BLaER1 (cell line): ENCODE data around the gene DCST2.

Experiments
- H3K27ac ChIP-seq: shearing (Covaris generic); formaldehyde crosslinking; 2 replicates; pipeline ENCODE4 v1.8.1; 2022
- H3K27me3 ChIP-seq: shearing (Covaris generic); formaldehyde crosslinking; 2 replicates; pipeline ENCODE4 v1.8.1; 2022
- H3K36me3 ChIP-seq: shearing (Covaris generic); formaldehyde crosslinking; 2 replicates; pipeline ENCODE4 v1.8.1; 2022
- H3K4me1 ChIP-seq: shearing (Covaris generic); formaldehyde crosslinking; 2 replicates; pipeline ENCODE4 v1.8.1; 2022
- H3K4me2 ChIP-seq: shearing (Covaris generic); formaldehyde crosslinking; 2 replicates; pipeline ENCODE4 v1.8.1; 2022
- H3K4me3 ChIP-seq: shearing (Covaris generic); formaldehyde crosslinking; 2 replicates; pipeline ENCODE4 v1.8.1; 2022
- H3K9ac ChIP-seq: shearing (Covaris generic); formaldehyde crosslinking; 2 replicates; pipeline ENCODE4 v1.8.1; 2022
- H3K9me3 ChIP-seq: shearing (Covaris generic); formaldehyde crosslinking; 2 replicates; pipeline ENCODE4 v1.8.1; 2022
- H4K20me1 ChIP-seq: shearing (Covaris generic); formaldehyde crosslinking; 2 replicates; pipeline ENCODE4 v1.8.1; 2022
- Cebpa-rat ChIP-seq: shearing (Covaris generic); IDR thresholded peaks from 2 replicates; pipeline ENCODE4 v1.8.1; 2022

Gene DCST2

DNA sequence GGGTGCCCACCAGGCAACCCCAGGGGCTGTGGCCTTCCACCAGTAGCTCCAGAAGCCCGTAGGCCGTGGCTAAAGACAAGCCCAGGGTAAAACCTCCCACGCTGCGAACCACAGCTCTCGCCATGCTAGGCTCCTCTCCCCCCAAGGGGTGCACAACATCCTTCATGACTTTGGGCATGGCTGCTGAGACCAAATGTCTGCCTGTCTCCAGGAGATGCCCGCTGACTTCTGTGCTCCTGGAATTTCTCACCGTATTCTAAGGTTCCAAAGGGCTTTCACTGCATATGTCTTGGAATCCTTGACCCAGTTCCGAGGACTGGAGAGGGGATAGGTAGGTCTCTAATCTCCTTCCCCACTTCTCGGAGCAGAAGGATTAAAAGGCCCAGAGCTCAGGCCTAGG, at the start of gene DCST2, which contains the start of gene DCST1:
Gene DCST2 (minus strand): TSS at position 258 of the 400 bp plus-strand sequence. CDS start 80 bp downstream, at position 178.
Gene DCST1 (plus strand): TSS at position 301 of the 400 bp plus-strand sequence. CDS start 213 bp downstream, outside the sequence.
- Histone ChIP-seq H3K36me3 (no peaks in the 10 kb centered on the region), H3K27ac (no peak within 1 kb of the TSS)

DNA sequence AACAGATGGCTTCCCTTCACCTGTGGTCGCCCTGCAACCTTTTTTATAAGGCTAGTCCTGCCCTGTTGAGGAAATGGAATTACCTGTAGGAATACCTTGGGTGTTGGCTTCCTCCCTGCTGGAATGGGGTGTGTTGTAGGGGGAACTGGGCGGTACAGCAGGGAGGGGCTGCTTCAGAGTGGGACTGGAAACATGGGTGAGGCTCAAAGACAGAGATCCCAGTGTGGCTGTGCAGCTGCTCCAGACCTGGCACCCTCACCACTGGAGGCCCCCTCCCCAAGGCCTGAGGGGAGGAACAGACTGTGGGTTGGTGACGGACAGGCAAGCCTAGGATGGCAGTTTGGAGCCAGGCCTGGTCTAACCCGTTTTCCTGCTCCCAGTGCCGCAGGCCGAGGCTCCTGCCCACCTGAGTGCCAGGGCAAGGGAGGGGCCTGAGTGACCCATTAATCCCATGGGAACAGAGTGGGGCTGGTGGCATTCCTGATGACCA, 49.5 kb upstream of the DCST2 start:
- peak overlapping the region; percentile 70 for H3K4me3 ChIP-seq
- H3K27me3 ChIP-seq, result peaks cover 53% of the 10 kb centered on the region
- H3K27ac ChIP-seq, result no peak overlapping the region
- peaks cover 58% of the 10 kb centered on the region for H4K20me1 ChIP-seq
- H3K4me2 ChIP-seq, result peak overlapping the region; percentile 100
- TF ChIP-seq Cebpa-rat, result no peak
- H3K9ac ChIP-seq, result no peak overlapping the region
- H3K4me1 ChIP-seq, result peaks cover 89% of the 10 kb centered on the region
- H3K36me3 ChIP-seq, result no peaks in the 10 kb centered on the region
- no peaks in the 10 kb centered on the region for H3K9me3 ChIP-seq

More for the DNA sequence above, at the start of gene DCST2, which contains the start of gene DCST1:
- no peak within 1 kb of the TSS for H3K4me3 ChIP-seq
- H3K4me1 ChIP-seq, result peaks cover 3% of the 10 kb centered on the region
- H3K27me3 ChIP-seq, result no peaks in the 10 kb centered on the region
- H3K4me2 ChIP-seq, result no peak within 1 kb of the TSS
- H4K20me1 ChIP-seq, result no peaks in the 10 kb centered on the region
- H3K9me3 ChIP-seq, result no peaks in the 10 kb centered on the region
- H3K9ac ChIP-seq, result no peak within 1 kb of the TSS
- TF ChIP-seq Cebpa-rat, result no peak

DNA sequence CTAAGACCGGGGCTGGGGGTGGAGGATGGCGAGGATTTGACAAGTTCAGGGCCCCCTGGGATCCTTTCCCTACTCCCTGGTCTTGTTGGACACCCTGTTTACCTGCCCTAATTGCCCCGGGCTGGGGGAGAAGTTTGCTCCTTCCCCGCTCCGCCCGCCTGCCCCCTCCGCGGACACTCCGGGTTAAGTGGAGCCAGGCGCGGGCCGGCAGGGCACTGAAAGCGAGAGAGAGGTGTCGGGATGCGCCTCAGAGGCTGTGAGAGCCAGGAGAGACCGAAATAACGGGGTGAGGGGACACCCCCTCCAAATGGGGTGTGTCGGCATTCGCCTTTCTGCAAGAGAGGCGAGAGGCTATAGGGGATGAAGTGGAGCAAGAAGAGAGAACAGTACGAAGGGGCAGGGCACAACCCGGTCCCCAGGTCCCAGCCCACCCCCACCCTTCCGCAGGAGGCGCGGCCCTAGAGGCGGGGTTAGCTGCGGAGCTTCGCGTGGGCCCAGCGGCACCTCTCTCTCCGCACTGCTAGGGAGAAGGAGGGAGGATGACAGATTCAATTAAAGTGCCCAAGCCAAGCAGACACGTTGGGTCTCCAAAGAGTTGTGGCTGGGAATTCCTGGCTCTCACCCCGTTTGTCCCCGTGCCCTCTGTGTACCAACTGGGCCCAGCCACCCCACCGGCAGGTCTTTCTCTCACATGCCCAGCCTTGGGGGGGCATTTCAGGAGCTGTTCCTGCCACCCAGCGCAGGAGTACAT, 48.9 kb upstream of the DCST2 start:
- peaks cover 91% of the 10 kb centered on the region for H3K4me1 ChIP-seq
- no peaks in the 10 kb centered on the region for H3K9me3 ChIP-seq
- no peak overlapping the region for H3K27ac ChIP-seq
- peaks cover 53% of the 10 kb centered on the region for H3K27me3 ChIP-seq
- no peak for TF ChIP-seq Cebpa-rat
- H4K20me1 ChIP-seq, result peaks cover 58% of the 10 kb centered on the region
- no peaks in the 10 kb centered on the region for H3K36me3 ChIP-seq
- peak overlapping the region; percentile 100 for H3K4me2 ChIP-seq
- peak overlapping the region; percentile 70 for H3K4me3 ChIP-seq
- H3K9ac ChIP-seq, result 0 out of 2 replicates have a peak overlapping the region, but pooled peaks have one; percentile 46

DNA sequence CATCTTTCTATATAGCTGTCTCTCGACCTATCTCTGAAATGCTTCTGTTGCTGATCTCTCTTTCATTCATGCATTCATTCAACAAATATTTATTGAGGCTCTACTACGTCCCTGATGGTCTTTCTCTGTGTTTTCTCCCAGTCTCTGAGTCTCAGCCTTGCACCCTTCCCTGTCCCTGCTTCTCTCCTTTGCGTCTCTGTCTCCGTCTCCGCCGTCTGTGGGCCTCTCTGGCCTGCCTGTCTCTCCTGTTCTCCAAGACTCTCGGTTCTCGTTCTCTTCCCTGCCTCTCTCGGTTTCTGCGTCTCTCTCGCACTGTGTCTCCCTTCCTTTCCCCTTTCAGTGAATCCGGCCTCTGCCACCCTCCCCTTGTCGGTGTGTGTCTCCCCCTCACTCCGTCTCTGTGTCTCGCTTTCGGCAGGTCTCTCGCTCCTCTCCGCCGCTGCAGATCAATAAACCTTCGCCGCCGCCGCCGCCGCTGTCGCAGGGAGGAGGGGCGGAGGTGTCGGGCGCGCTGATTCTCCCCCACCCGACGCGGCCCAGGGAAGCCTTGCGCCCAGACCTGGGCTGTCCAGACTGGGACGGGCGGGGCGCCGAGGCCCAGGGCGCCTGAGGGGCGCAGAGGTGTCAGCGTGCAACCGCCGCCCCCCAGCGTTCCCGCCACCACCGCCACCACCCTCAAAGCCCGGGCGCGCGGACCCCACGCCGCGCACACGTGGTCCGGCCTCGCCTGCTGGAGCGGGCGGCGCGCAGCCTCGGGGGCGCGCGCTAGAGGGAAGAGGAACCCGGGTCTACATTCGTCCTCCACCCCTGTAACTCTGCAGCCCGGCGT, 48.1 kb upstream of the DCST2 start:
- H3K4me1 ChIP-seq, result peaks cover 91% of the 10 kb centered on the region
- H3K4me3 ChIP-seq, result peak overlapping the region; percentile 70
- no peaks in the 10 kb centered on the region for H3K36me3 ChIP-seq
- H3K27me3 ChIP-seq, result peaks cover 53% of the 10 kb centered on the region
- peaks cover 58% of the 10 kb centered on the region for H4K20me1 ChIP-seq
- H3K4me2 ChIP-seq, result peak overlapping the region; percentile 100
- H3K27ac ChIP-seq, result no peak overlapping the region
- no peak for TF ChIP-seq Cebpa-rat
- H3K9me3 ChIP-seq, result no peaks in the 10 kb centered on the region
- H3K9ac ChIP-seq, result peak overlapping the region; percentile 75; the same call in 1 of the 2 replicates

DNA sequence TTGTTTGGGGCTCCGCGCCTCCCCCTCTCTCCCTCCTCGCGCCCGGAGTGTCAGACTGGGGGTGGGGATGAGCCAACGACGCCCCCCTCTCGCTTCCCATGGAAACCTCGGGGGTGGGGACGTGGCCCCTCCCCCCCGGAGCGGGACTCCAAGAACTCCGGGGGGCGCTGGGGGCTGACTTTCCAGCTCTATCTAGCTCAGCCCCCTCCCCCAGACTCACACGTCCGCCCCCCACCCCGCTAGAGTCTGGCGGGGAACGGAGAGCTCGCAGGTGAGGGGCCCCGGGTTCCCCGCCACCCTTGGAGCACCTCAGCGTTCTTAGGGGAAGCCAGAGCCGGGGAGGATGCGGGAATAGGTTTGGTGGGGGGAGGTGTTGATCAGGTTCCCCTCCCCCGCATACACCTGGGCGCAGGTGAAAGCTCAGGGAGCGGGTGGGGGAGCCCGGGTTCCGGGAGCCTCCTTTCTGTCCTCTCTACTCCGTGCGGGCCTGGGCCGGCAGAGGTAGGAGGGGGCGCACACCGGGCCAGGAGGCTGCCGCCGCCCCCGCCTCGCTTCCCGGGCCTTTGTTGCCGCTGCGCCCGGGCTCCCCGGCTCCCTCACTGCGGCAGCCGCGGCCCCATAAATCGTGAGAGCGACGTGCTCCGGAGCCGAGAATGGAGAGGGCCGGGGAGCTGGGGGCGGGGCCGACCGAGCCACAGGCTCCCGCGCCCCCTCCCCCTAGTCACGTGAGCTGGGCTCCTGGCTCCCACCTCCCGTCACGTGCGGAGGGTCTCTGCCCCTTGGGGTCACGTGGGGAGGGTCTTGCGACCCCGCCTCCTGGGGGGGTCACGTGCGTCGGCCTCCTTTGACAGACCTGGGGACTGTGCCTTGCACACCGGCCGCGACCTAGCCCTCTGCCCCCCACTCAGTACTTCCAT, 47.0 kb upstream of the DCST2 start:
- peak overlapping the region; percentile 70 for H3K4me3 ChIP-seq
- peak overlapping the region; percentile 75 for H3K9ac ChIP-seq
- peak overlapping the region; percentile 100 for H3K4me2 ChIP-seq
- peaks cover 58% of the 10 kb centered on the region for H4K20me1 ChIP-seq
- TF ChIP-seq Cebpa-rat, result no peak
- H3K36me3 ChIP-seq, result no peaks in the 10 kb centered on the region
- H3K27ac ChIP-seq, result peak overlapping the region; percentile 37; the same call in 1 of the 2 replicates
- no peaks in the 10 kb centered on the region for H3K9me3 ChIP-seq
- H3K27me3 ChIP-seq, result peaks cover 53% of the 10 kb centered on the region
- peaks cover 93% of the 10 kb centered on the region for H3K4me1 ChIP-seq

DNA sequence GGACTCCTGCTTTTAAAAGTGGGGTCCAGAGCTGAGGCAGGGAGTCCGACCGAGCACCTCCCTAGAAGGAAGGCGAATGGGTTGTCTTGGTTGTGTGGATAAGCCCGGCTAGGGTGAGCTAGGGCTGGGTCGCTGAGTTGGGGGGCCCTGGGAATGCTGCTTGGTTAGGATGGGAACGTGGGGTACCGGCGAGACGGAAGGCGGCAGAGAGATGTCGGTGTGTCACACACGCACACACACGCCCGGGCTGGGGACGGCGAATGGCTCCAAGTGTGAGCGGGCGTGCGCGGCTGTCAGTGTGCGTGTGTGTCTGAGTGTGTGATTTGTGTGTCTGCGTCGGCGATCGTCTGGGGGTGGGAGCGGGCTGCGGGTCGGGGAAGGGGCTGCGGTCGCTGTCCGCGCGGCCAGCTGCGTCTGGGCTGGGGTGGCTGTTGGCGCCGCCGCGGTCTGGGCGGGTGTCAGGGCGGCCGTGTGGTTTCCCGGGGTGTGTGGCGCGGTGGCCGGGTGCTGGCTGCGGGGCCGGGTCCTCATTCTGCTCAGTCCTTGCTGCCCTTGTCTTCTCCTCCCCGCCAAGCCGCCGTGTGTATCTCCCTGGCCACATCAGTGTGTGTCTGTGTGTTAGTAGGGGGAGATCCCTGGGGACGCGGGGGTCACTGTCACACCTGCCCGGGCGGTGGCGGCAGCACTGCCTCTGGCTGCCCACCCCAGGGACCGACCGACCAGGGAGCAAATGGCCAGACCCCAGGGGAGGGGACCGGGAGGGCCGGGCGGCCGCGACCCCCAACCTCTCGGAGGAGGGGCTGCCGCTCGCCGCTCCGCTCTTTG, 46.1 kb upstream of the DCST2 start:
- peaks cover 99% of the 10 kb centered on the region for H3K4me1 ChIP-seq
- H3K4me3 ChIP-seq, result peak overlapping the region; percentile 70
- H3K27me3 ChIP-seq, result peaks cover 53% of the 10 kb centered on the region
- TF ChIP-seq Cebpa-rat, result no peak
- H3K4me2 ChIP-seq, result peak overlapping the region; percentile 100
- H4K20me1 ChIP-seq, result peaks cover 58% of the 10 kb centered on the region
- peak overlapping the region; percentile 75 for H3K9ac ChIP-seq
- no peaks in the 10 kb centered on the region for H3K9me3 ChIP-seq
- H3K27ac ChIP-seq, result peak overlapping the region; percentile 75; the same call in 1 of the 2 replicates
- no peaks in the 10 kb centered on the region for H3K36me3 ChIP-seq

DNA sequence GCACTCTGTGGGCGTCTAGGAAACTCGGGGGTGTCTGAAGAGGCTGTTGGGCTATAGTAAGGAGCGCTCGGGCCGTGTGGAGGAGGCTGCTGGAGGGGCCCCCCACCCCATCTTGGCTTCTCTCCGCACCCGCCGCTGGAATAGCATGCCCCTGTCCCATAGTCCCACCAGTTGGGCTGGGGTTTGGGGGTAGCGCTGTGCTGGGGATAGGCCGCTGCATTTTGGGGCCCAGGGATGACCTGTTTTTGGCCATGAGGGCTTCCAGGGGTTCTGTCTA, 45.6 kb upstream of the DCST2 start:
- TF ChIP-seq Cebpa-rat, result no peak
- Histone ChIP-seq H3K36me3 (no peaks in the 10 kb centered on the region), H3K27me3 (peaks cover 53% of the 10 kb centered on the region), H4K20me1 (peaks cover 53% of the 10 kb centered on the region), H3K4me1 (peaks cover 100% of the 10 kb centered on the region), H3K4me3 (peak overlapping the region; percentile 70), H3K9me3 (no peaks in the 10 kb centered on the region), H3K9ac (peak overlapping the region; percentile 75), H3K27ac (peak overlapping the region; percentile 75; the same call in 1 of the 2 replicates), H3K4me2 (peak overlapping the region; percentile 100)

DNA sequence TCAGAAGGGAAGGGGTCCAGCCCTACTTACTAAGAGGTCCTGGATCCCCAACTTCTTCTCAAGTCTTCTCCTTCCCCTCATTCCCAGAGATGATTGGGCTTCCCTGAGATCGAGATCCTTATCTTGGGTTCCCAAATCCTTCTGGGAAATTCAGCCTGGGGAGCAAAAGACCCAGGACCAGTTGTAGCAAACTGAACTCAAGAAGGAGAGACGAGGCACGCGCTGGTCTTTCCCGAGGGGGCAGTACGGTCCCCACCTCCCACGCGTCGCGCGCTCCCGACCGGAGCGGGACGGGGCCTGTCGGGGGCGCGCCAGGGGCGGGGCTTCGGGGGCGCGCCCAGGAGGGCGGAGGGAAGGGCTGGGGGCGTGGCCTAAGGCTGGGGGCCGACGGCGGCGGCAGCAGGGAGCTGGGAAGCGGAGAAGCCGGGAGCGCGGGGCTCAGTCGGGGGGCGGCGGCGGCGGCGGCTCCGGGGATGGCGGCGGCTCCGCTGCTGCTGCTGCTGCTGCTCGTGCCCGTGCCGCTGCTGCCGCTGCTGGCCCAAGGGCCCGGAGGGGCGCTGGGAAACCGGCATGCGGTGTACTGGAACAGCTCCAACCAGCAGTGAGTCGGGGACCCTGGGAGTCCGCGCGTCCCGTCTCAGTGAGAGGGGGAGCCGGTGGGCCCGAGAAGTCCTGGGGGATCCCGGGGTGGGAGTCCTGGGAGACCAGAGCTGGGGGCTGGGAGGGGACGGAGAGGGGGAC, 45.1 kb upstream of the DCST2 start, which contains the start of gene EFNA3:
Gene EFNA3 (plus strand): TSS at position 369 of the 741 bp plus-strand sequence. CDS start 105 bp downstream, at position 474.
- peak within 1 kb of the TSS; percentile 75; the same call in 1 of the 2 replicates for H3K27ac ChIP-seq
- H3K4me1 ChIP-seq, result peaks cover 100% of the 10 kb centered on the region
- H4K20me1 ChIP-seq, result peaks cover 48% of the 10 kb centered on the region
- peak within 1 kb of the TSS; percentile 70 for H3K4me3 ChIP-seq
- TF ChIP-seq Cebpa-rat, result no peak
- no peaks in the 10 kb centered on the region for H3K36me3 ChIP-seq
- H3K9ac ChIP-seq, result peak within 1 kb of the TSS; percentile 75
- peak within 1 kb of the TSS; percentile 100 for H3K4me2 ChIP-seq
- H3K9me3 ChIP-seq, result no peaks in the 10 kb centered on the region
- H3K27me3 ChIP-seq, result peaks cover 49% of the 10 kb centered on the region
